GM10266 (cell line): ENCODE measurements around the gene NDUFB5.

Experiments used
- DNase-seq: peaks from one replicate; pipeline ENCODE4 v3.0.0; 2012; ENCODE audit errors: extremely low spot score
- TF ChIP-seq, protein P1 (sequence below): IDR thresholded peaks from 2 replicates; pipeline ENCODE4 v1.5.1; 2012; ENCODE audit warnings: mild to moderate bottlenecking, low read depth; ENCODE audit not compliant: control insufficient read depth, insufficient read depth; ENCODE audit errors: missing control alignments

The NDUFB5 gene

DNA sequence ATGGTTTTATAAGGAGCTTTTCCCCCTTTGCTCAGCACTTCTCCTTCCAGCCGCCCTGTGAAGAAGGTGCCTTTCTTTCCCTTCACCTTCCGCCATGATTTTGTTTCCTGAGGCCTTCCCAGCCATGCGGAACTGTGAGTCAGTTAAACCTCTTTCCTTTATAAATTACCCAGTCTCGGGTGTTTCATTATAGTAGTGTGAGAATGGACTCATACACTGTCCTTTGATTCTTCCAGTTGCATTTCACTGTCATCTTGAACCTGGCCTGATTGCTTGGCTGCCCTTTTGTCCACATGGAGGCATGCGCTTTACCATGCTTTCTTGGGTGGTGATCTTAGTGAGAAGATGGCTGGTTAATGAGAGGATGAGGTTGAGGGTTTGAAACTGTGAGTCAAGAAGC, 71.5 kb downstream of the NDUFB5 start:
- TF ChIP-seq, protein P1, sequence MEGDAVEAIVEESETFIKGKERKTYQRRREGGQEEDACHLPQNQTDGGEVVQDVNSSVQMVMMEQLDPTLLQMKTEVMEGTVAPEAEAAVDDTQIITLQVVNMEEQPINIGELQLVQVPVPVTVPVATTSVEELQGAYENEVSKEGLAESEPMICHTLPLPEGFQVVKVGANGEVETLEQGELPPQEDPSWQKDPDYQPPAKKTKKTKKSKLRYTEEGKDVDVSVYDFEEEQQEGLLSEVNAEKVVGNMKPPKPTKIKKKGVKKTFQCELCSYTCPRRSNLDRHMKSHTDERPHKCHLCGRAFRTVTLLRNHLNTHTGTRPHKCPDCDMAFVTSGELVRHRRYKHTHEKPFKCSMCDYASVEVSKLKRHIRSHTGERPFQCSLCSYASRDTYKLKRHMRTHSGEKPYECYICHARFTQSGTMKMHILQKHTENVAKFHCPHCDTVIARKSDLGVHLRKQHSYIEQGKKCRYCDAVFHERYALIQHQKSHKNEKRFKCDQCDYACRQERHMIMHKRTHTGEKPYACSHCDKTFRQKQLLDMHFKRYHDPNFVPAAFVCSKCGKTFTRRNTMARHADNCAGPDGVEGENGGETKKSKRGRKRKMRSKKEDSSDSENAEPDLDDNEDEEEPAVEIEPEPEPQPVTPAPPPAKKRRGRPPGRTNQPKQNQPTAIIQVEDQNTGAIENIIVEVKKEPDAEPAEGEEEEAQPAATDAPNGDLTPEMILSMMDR: no peak
- DNase-seq: no peak
